Stimulated activated CD4-positive, alpha-beta T cell treated with anti-CD3 and anti-CD28 coated beads, TNF-alpha, amount 100 ng/mL, for 24 hours (primary cell): ENCODE data around the gene TNIK.
A peak's percentile ranks its signal among the peaks of the same experiment; 100 is the strongest.

Source experiments
- DNase-seq, 3 experiments: peaks; one replicate each; pipeline ENCODE4 v3.0.0-alpha.2; 2020; ENCODE audit warnings: low read depth in 3 of 3

Gene TNIK

DNA sequence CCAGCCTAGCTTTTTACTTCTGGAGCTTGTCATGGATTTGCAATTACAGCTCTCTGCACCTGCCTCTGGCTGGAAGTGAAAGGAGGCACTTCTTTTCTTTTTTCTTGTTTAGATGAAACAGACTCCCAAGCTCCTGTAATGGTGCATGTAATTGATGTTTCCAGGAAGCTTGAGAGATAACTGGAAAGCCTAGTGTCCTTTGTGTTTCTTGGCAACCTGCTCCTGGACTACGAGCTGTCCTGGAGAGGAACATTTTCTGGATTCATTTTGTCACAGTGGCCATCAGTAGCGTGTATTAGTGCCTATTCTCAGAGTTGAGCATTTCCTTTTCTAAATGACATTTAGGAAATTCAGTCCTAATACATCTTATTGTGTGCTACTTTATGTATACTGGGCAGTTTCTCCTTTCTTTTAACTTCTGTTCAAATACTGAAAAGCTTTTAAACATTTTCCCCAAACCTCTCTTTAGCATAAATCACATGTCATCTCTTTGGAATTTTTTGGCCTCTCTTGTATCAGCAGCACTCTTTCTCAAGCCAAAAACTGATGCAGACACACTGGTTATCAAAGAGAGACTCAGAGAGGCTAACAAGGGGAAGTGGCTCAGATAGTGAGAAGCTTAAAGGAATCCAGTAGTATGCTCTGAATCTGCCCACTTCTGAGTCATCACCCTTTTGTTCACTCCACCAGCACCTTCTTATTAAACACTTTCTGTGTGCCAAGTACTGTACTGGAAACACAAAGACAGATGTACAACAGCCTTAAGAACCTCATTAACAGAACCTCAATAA is 371.0 kb downstream of the TNIK start:
- no peak for DNase-seq

DNA sequence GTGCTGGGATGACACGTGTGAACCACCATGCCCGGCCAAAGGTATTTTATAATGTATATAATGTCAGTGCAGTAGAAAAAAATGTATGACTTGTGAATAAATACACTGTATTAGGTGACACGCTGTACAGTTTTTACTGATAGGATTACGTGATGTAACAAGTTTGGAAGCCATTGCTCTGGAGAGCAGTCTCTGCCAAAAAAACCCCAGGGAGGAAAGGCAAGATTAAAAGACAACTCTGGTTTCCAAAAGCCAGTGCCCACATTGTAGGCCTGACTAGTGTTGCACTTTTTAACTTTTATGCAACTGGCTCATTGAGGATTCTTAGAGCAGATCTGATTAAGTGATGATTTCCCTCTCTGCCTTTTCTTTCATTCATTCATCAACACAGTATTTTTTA is 371.7 kb downstream of the TNIK start:
- no peak for DNase-seq

- DNase-seq: no peak
Observed at GRCh38 chr3:171086914-171087313, 373.3 kb downstream of the TNIK start.

DNA sequence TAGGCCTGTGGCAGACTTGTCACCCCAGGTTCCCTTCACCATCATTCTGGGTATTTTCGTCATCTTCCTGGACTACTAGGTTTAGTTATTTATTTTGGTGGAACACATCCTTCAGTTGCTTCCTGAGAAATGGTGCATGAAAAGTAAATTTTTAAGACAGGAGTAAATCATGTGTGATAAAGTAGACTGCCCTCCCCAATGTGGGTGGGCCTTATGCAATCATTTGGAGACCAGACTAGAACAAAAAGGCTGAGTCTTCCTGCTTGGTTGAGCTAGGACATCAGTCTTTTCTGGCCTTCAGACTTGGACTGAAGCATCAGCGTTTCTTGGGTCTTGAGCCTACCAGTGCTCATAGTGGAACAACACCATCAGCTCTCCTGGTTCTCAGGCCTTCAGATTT is 382.9 kb downstream of the TNIK start:
- no peak for DNase-seq

DNA sequence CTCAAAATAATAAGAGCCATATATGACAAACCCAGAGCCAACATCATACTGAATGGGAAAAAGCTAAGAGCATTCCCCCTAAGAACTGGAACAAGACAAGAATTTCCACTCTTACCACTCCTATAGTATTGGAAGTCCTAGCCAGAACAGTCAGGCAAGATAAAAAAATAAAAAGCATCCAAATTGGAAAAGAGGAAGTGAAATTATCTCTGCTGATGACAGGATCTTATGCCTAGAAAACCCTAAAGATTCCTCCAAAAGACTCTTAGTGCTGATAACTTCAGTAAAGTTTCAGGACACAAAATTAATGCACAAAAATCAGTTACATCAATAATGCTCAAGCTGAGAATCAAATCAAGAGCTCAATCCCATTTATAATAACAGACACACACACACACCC is 387.8 kb downstream of the TNIK start:
- no peak for DNase-seq

DNA sequence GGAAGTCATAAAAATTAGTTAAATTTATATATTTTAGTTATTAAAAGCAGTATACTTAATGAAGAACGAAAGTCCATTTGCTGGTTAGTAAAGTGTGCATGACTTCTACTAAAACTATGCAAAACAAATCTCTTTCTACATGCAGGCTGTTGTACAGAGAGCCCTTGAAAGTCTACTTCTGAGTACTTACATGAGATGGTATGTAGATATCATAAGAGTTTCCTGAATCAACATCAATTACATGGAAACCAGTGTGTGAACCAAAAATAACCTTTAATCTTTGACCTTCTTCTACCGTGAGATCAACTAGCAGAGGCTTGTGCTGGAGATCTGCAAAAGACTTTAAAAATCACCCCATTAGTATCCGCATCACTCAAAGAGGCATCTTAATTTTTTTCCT is 391.5 kb downstream of the TNIK start:
- DNase-seq: no peak

DNA sequence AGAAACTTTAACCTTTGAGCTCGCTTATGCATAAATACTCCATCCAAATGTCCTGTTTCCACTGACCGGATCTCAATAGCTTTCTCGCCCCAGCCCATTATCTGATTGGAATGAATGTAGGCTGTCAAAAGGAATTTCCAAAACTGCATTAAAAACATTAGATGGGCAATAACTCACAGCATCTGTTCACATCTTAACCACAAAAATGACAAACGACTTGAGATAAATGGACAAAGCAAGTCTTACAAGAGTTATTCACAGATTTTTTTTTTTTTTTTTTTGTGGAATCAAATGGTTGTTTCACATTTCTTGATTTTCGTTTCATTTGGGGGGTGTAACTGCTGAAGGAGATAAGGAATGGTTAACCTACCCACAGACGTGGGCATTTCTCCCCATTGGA is 394.0 kb downstream of the TNIK start:
- DNase-seq: no peak

GRCh38 chr3:171065732-171066131 is 394.5 kb downstream of the TNIK start:
- no peak for DNase-seq

- DNase-seq: no peak
Observed at GRCh38 chr3:171064461-171064860, 395.7 kb downstream of the TNIK start.

DNA sequence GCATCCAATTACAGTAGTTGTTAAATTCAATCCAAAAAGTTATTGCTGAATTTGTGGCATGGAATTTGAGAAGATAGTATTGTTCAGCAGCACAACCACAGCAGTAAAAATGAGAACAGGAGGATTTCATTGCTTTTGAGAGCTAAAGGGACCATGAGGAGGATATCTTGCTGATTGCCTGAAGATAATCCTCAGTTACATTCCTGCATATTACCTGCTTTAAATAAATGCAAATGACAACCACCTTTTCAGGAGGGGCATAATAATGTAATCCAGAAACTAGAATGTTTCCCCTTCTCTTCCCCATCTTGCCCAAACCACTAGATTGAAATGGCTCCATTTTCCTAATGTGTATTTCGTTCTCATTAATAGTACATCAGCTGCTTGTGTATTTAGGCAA is 398.5 kb downstream of the TNIK start:
- DNase-seq: no peak

DNA sequence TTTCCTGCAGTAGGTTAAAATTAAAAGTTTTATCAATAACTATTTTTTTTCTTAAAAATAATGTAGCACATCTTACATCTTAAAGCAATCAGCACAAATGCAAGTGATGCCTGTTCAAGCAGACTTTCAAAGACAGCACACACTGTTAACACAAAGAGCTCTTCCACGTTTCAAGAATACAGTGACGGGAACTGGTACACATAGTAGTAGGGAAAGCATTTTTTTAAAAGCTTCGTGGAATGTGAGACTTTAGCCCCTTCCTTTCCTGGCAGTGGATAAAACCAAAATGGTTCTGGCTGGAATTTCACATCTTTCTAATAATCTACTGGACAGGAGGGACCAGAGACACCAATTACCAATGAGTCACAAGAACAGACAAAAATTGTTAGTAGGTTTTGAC is 400.2 kb downstream of the TNIK start:
- no peak for DNase-seq

DNA sequence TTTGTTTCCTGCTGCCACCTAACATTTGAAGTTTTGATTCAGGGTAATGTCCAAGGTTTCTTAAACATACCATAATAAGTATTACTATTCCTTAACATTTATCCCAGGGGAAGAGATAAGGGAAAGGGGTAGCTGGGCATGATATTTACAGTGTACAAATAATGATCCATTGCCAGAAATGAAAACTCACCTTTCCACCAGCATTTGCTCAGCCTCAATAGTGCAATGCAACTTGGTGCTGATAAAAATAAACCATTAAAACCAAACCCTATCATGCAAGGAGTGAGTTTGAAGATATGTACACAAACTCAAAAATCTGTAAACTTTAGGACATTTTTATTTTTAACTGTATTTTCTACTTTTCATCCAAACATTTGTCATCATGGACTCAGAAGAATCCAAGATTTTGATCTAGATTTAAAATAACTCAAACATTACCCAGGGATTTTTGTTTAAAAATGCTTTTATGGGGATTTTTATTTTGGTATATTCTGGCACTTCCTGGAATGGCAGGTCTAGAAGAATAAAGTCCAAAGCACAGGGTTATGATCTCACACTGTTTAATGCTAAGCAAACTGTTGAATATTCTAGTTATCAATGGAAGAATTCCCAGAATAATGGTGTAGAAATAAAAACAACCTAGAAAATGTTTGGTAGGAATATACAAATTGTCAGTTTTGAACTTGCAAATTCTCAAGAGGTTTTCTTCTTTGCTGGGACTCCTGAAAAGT is 401.2 kb downstream of the TNIK start:
- DNase-seq: no peak

- no peak for DNase-seq
Observed at GRCh38 chr3:171058058-171058457, 402.1 kb downstream of the TNIK start.

DNA sequence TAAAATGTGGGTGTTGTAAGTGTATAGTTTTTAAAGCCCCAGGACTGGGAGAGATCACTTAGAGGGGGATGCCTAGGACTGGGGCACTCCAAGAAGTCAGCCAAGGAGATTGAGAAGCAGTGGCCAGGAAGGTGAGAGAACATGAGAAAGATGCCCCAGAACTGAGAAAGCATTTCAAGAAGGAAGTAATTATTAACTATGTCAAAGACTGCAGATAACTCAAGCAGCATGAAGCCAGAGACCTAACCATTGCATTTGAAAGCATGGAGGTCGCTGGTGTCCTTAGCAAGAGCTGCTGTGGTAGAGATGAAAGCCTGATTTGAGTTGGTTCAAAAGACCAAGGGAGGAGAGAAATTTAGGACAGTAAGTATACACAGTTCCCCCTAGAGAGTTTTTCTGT is 403.1 kb downstream of the TNIK start:
- DNase-seq: no peak

GRCh38 chr3:171056528-171056927 is 403.7 kb downstream of the TNIK start:
- DNase-seq: no peak

DNA sequence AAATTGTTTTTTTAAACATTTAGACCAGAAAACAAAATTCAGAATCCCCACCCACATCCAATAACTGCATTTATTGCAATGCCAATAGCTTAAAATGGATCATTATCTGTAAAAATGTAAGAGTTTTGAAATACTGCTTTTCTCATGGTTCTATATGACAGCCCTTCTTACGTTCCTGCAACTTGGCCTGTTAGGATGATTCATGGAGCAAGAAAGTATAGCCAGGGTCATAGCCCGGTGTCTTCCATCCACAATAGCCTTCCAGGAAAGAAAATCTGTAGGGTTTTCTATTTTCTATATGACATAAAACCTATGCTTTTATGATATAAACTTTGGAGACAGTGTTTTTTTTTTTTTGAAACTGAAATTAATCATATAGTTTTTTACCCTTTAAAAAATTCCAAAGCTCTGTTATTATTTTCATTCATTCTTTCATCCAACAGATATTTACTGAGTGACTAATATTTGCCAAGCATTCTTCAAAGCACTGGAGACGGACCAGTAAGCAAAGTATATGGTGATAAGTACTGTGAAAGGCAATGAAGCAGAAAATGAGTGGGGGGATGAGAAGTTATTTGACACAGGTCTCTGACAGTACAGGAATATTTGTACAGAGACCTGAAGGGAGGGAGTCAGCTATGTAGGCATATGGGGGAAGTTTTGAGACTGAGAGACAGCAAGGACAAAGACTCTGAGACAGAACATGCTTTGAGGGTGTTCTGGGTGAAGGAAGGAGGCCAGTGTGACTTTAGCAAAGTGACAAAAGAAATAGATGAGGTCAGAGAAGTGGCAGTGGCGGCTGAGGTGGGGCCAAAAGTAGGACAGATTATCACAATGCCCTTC is 404.6 kb downstream of the TNIK start:
- no peak for DNase-seq

GRCh38 chr3:171054921-171055320 is 405.3 kb downstream of the TNIK start:
- DNase-seq: no peak

DNA sequence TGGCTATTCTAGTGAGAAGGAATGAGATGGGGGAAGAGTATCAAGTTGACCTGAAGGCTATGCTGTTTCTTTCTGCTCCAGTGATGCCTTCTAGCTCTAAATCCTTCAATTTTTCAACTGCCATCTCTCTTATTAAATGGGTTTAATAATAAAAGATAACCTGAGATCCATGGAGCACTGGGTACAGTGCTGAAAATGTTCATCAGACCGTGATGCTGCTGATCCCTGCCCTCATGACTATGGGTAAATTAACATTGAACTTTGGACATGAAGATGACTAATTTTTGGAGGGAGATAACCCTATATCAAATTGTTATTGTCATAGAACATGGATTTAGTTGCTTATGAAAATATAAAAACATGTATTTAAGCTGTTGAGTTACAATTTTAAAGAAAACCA is 406.0 kb downstream of the TNIK start:
- no peak for DNase-seq

- peak in 1 of 3 experiments; percentile 28 for DNase-seq
Observed at GRCh38 chr3:171049861-171050444, 410.3 kb downstream of the TNIK start.

- no peak for DNase-seq
Observed at GRCh38 chr3:171046760-171047159, 413.4 kb downstream of the TNIK start.

- no peak for DNase-seq
Observed at GRCh38 chr3:171044835-171045793, 415.1 kb downstream of the TNIK start.
